GM19455 (cell line): Measurements from ENCODE around the gene PRSS50.

ENCODE experiments used
- ATAC-seq: cut with Tn5 transposase; IDR thresholded peaks from one replicate; pipeline ENCODE4 v1.9.1; 2021; ENCODE audit not compliant: unreplicated experiment

Gene PRSS50

GRCh38 chr3:46693038-46693891 is 24.4 kb downstream of the PRSS50 start, which contains the start of gene ALS2CL:
Gene ALS2CL (minus strand): TSS chr3:46693679. CDS start chr3:46689440, 4,239 bp downstream.
- ATAC-seq: no peak

- ATAC-seq: no peak
Observed at GRCh38 chr3:46692566-46692990, 25.1 kb downstream of the PRSS50 start.

GRCh38 chr3:46690798-46691197 is 26.9 kb downstream of the PRSS50 start:
- ATAC-seq: no peak

GRCh38 chr3:46685446-46685845 is 32.2 kb downstream of the PRSS50 start:
- no peak for ATAC-seq

- ATAC-seq: no peak
Observed at GRCh38 chr3:46684891-46685290, 32.8 kb downstream of the PRSS50 start.

- ATAC-seq: no peak
Observed at GRCh38 chr3:46682974-46683373, 34.7 kb downstream of the PRSS50 start.

GRCh38 chr3:46681856-46682540 is 35.7 kb downstream of the PRSS50 start:
- no peak for ATAC-seq

GRCh38 chr3:46681387-46681786 is 36.3 kb downstream of the PRSS50 start:
- no peak for ATAC-seq

GRCh38 chr3:46680298-46680826 is 37.3 kb downstream of the PRSS50 start:
- ATAC-seq: no peak

- ATAC-seq: no peak
Observed at GRCh38 chr3:46679681-46680080, 38.0 kb downstream of the PRSS50 start.

GRCh38 chr3:46678280-46678679 is 39.4 kb downstream of the PRSS50 start:
- ATAC-seq: no peak

- no peak for ATAC-seq
Observed at GRCh38 chr3:46677411-46677726, 40.3 kb downstream of the PRSS50 start.

- ATAC-seq: no peak
Observed at GRCh38 chr3:46676601-46677410, 40.9 kb downstream of the PRSS50 start.

GRCh38 chr3:46675843-46676567 is 41.7 kb downstream of the PRSS50 start:
- ATAC-seq: no peak

GRCh38 chr3:46675426-46675825 is 42.2 kb downstream of the PRSS50 start:
- no peak for ATAC-seq

- no peak for ATAC-seq
Observed at GRCh38 chr3:46674031-46674845, 43.4 kb downstream of the PRSS50 start.

GRCh38 chr3:46673151-46674030 is 44.3 kb downstream of the PRSS50 start:
- ATAC-seq: no peak

- ATAC-seq: no peak
Observed at GRCh38 chr3:46672349-46672695, 45.3 kb downstream of the PRSS50 start.
